H9 (cell line): ENCODE results near the gene RAI1. TPM values are rescaled to one million over a fixed set of nuclear protein-coding genes. Genes with fewer than 3 reads are reported as not detected.

Experiments used
- DNase-seq: peaks from one replicate; pipeline ENCODE4 v3.0.0-alpha.2; 2017
- H2AFZ ChIP-seq: one replicate; pipeline ENCODE4 v1.6.1; 2013; ENCODE audit warnings: mild to moderate bottlenecking, low read length, control low read depth, moderate library complexity
- H2AK5ac ChIP-seq: 2 replicates; pipeline ENCODE4 v1.6.1; 2013; ENCODE audit warnings: low read length, control low read depth, mixed read lengths; ENCODE audit not compliant: insufficient read length
- H2BK120ac ChIP-seq: one replicate; pipeline ENCODE4 v1.6.1; 2013; ENCODE audit warnings: low read depth, mild to moderate bottlenecking, low read length, control low read depth, inconsistent platforms; ENCODE audit not compliant: poor library complexity, severe bottlenecking
- H2BK12ac ChIP-seq: 2 replicates; pipeline ENCODE4 v1.6.1; 2013; ENCODE audit warnings: low read length, control low read depth, mixed read lengths, low read depth; ENCODE audit not compliant: insufficient read length
- H2BK15ac ChIP-seq: 2 replicates; pipeline ENCODE4 v1.6.1; 2013; ENCODE audit warnings: low read depth, low read length, control low read depth
- H2BK20ac ChIP-seq: one replicate; pipeline ENCODE4 v1.6.1; 2013; ENCODE audit warnings: low read depth, mild to moderate bottlenecking, low read length, control low read depth, inconsistent platforms; ENCODE audit not compliant: poor library complexity, severe bottlenecking
- H2BK5ac ChIP-seq: 2 replicates; pipeline ENCODE4 v1.6.1; 2013; ENCODE audit warnings: low read length, control low read depth, mixed read lengths; ENCODE audit not compliant: insufficient read length
- H3K14ac ChIP-seq: 2 replicates; pipeline ENCODE4 v1.6.1; 2013; ENCODE audit warnings: low read length, control low read depth; ENCODE audit not compliant: insufficient read depth
- H3K18ac ChIP-seq: 2 replicates; pipeline ENCODE4 v1.6.1; 2013; ENCODE audit warnings: low read depth, mild to moderate bottlenecking, mixed read lengths, low read length, control low read depth; ENCODE audit not compliant: insufficient read length
- H3K23ac ChIP-seq: 2 replicates; pipeline ENCODE4 v1.6.1; 2013; ENCODE audit warnings: low read length, control low read depth, mixed read lengths, low read depth; ENCODE audit not compliant: insufficient read length
- H3K23me2 ChIP-seq: 2 replicates; pipeline ENCODE4 v1.6.1; 2013; ENCODE audit warnings: low read depth, mild to moderate bottlenecking, mixed read lengths, low read length, control low read depth; ENCODE audit not compliant: insufficient read length, poor library complexity, severe bottlenecking
- H3K27ac ChIP-seq: 2 replicates; pipeline ENCODE4 v1.5.1; 2013; ENCODE audit warnings: low read length, control low read depth, mixed read lengths, low read depth; ENCODE audit not compliant: insufficient read length
- H3K27me3 ChIP-seq: 2 replicates; pipeline ENCODE4 v1.6.1; 2013; ENCODE audit warnings: low read length, control low read depth, inconsistent platforms; ENCODE audit not compliant: insufficient read depth
- H3K4ac ChIP-seq: 2 replicates; pipeline ENCODE4 v1.6.1; 2013; ENCODE audit warnings: low read depth, mild to moderate bottlenecking, control low read depth, inconsistent platforms, low read length, moderate library complexity
- H3K4me1 ChIP-seq: 2 replicates; pipeline ENCODE4 v1.6.1; 2013; ENCODE audit warnings: low read length, control low read depth, inconsistent platforms; ENCODE audit not compliant: insufficient read depth
- H3K4me2 ChIP-seq: 2 replicates; pipeline ENCODE4 v1.6.1; 2013; ENCODE audit warnings: low read length, control low read depth, mixed read lengths; ENCODE audit not compliant: insufficient read length, insufficient read depth
- H3K56ac ChIP-seq: 2 replicates; pipeline ENCODE4 v1.6.1; 2013; ENCODE audit warnings: low read depth, mild to moderate bottlenecking, mixed read lengths, low read length, control low read depth; ENCODE audit not compliant: insufficient read length
- H3K79me1 ChIP-seq: 2 replicates; pipeline ENCODE4 v1.6.1; 2013; ENCODE audit warnings: low read depth, mild to moderate bottlenecking, moderate library complexity, low read length, control low read depth, inconsistent platforms; ENCODE audit not compliant: insufficient read depth, poor library complexity, severe bottlenecking
- H3K79me2 ChIP-seq: 2 replicates; pipeline ENCODE4 v1.6.1; 2013; ENCODE audit warnings: low read length, control low read depth, inconsistent platforms; ENCODE audit not compliant: insufficient read depth
- H3K9ac ChIP-seq: 2 replicates; pipeline ENCODE4 v1.6.1; 2013; ENCODE audit warnings: low read length, control low read depth, mixed read lengths; ENCODE audit not compliant: insufficient read length; ENCODE audit errors: extremely low read depth
- H3K9me3 ChIP-seq: one replicate; pipeline ENCODE4 v1.6.1; 2013; ENCODE audit warnings: low read depth, low read length, inconsistent platforms; ENCODE audit not compliant: control insufficient read depth
- H3T11ph ChIP-seq: one replicate; pipeline ENCODE4 v1.6.1; 2013; ENCODE audit warnings: mild to moderate bottlenecking, low read length, control low read depth, inconsistent platforms
- H4K20me1 ChIP-seq: one replicate; pipeline ENCODE4 v1.6.1; 2013; ENCODE audit not compliant: control insufficient read depth, insufficient read length, insufficient read depth
- H4K5ac ChIP-seq: 2 replicates; pipeline ENCODE4 v1.6.1; 2013; ENCODE audit warnings: low read depth, mild to moderate bottlenecking, mixed read lengths, low read length, control low read depth; ENCODE audit not compliant: insufficient read length
- H4K8ac ChIP-seq: replicated peaks from 2 replicates; pipeline ENCODE4 v1.6.1; 2013; ENCODE audit warnings: low read length, control low read depth, mixed read lengths, low read depth; ENCODE audit not compliant: insufficient read length
- H4K91ac ChIP-seq: 2 replicates; pipeline ENCODE4 v1.6.1; 2013; ENCODE audit warnings: low read depth, mild to moderate bottlenecking, moderate library complexity, mixed read lengths, low read length, control low read depth; ENCODE audit not compliant: insufficient read length
- H3K27ac Mint-ChIP-seq, 3 experiments: 2 replicates in 2 of 3; 3 replicates in 1 of 3; pipeline ENCODE4 v1.8.0; 2020 to 2021; ENCODE audit warnings: mixed read lengths in 3 of 3, mild to moderate bottlenecking in 1 of 3, moderate library complexity in 1 of 3
- H3K27me3 Mint-ChIP-seq: 2 replicates; pipeline ENCODE4 v1.8.0; 2021; ENCODE audit warnings: low read depth, mild to moderate bottlenecking, moderate library complexity, mixed read lengths
- H3K36me3 Mint-ChIP-seq, 3 experiments: 2 replicates in 2 of 3; 3 replicates in 1 of 3; pipeline ENCODE4 v1.8.0; 2020 to 2021; ENCODE audit warnings: low read depth in 3 of 3, mixed read lengths in 3 of 3; ENCODE audit not compliant: insufficient read depth in 1 of 3
- H3K4me1 Mint-ChIP-seq, 2 experiments: 2 replicates each; pipeline ENCODE4 v1.8.0; 2020; ENCODE audit warnings: mixed read lengths in 2 of 2
- H3K4me3 Mint-ChIP-seq, 2 experiments: 2 replicates in 1 of 2; 3 replicates in 1 of 2; pipeline ENCODE4 v1.8.0; 2020 to 2021; ENCODE audit warnings: mild to moderate bottlenecking in 2 of 2, mixed read lengths in 2 of 2, moderate library complexity in 1 of 2
- H3K9me3 Mint-ChIP-seq, 2 experiments: 2 replicates in 1 of 2; 3 replicates in 1 of 2; pipeline ENCODE4 v1.8.0; 2020; ENCODE audit warnings: mild to moderate bottlenecking in 2 of 2, mixed read lengths in 2 of 2, moderate library complexity in 1 of 2
- WGBS: extraction: QIAGEN DNeasy Blood & Tissue Kit; methylation state at CpG from one replicate; pipeline ENCODE4 v1.1.7; 2013; ENCODE audit warnings: missing lambda C conversion rate, low lambda C conversion rate, mixed read lengths; ENCODE audit not compliant: insufficient read length; ENCODE audit errors: extremely low coverage; 5-methylcytosine and 5-hydroxymethylcytosine counted together
- total RNA-seq: library from RNA; stranded (reverse); gene quantifications from 2 replicates; pipeline ENCODE4 v1.2.1, GENCODE V29; 2021
- TF ChIP-seq, protein P1 (sequence below): fragments of 200-600 bp; sonication (generic); conservative IDR thresholded peaks from 3 replicates; pipeline ENCODE4 v1.8.0; 2021; ENCODE audit warnings: antibody characterized with exemption, mild to moderate bottlenecking

Gene RAI1
- total RNA-seq, 1 experiment from 2014 or later = 1.5 TPM

DNA sequence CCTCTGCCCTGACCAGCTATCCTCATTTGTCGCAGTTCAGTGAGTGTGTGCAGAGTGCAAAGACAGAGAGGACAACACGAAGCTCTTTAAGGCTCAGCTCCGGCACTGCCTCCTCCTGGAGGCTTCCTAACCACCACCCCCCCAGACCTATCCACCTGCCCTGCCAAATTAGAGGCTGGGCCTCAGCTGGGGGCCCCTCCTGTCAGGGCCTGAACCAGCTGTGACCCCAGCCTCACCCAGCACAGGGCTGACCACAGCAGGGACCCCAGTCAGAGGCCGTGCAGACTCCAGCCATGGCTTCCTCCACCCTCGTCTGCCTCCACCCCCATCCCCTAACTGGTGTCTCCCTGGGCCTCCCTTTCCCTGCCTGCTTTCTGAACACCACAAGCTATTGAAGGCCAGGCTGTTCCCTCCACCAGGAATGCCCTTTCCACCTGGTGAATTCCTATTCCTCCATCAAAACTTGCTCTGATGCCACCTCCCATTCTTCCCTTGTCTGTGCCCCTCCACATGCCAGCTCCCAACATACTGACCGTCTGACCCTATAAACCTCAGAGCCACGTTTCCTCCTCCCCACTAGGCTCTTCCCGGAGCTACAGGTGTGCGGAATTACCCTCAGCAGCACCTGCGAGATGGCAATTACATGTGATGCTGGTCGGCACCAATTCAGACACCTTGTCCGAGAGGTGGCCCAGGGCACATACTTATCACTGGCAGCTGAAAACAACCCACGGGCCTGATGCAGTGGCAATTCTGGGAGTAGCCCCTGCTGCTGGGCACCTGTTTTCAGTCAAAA is 146.8 kb downstream of the RAI1 start:
- peaks cover under 1% of the 10 kb centered on the region for H4K20me1 ChIP-seq
- H3K27ac ChIP-seq = no peak overlapping the region

More for the DNA sequence above, 146.8 kb downstream of the RAI1 start:
- H3K9ac ChIP-seq = no peak overlapping the region
- H3K14ac ChIP-seq = no peak overlapping the region
- peaks cover 9% of the 10 kb centered on the region; the same call in 1 of the 2 replicates for H3K79me2 ChIP-seq
- H3K4me2 ChIP-seq = no peak overlapping the region
- H3K4me1 Mint-ChIP-seq = peaks cover 48 to 62% of the 10 kb centered on the region in 2 experiments
- no peak overlapping the region for H4K5ac ChIP-seq
- no peaks in the 10 kb centered on the region for H3K27me3 Mint-ChIP-seq
- H3K18ac ChIP-seq = no peak overlapping the region
- no peak overlapping the region for H4K91ac ChIP-seq
- H3K36me3 Mint-ChIP-seq = peaks cover 8 to 43% (median 19%) of the 10 kb centered on the region in 3 experiments; a peak in 6 of 7 replicates
- H2BK120ac ChIP-seq = no peak overlapping the region
- TF ChIP-seq, protein P1, sequence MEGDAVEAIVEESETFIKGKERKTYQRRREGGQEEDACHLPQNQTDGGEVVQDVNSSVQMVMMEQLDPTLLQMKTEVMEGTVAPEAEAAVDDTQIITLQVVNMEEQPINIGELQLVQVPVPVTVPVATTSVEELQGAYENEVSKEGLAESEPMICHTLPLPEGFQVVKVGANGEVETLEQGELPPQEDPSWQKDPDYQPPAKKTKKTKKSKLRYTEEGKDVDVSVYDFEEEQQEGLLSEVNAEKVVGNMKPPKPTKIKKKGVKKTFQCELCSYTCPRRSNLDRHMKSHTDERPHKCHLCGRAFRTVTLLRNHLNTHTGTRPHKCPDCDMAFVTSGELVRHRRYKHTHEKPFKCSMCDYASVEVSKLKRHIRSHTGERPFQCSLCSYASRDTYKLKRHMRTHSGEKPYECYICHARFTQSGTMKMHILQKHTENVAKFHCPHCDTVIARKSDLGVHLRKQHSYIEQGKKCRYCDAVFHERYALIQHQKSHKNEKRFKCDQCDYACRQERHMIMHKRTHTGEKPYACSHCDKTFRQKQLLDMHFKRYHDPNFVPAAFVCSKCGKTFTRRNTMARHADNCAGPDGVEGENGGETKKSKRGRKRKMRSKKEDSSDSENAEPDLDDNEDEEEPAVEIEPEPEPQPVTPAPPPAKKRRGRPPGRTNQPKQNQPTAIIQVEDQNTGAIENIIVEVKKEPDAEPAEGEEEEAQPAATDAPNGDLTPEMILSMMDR = no peak
- H2AFZ ChIP-seq = no peak overlapping the region
- no peak overlapping the region for H3K4ac ChIP-seq
- no peak overlapping the region for H2BK15ac ChIP-seq
- peaks cover 11% of the 10 kb centered on the region; the same call in 1 of the 2 replicates for H3K4me1 ChIP-seq
- no peak overlapping the region for H3K56ac ChIP-seq
- no peaks in the 10 kb centered on the region for H3K9me3 Mint-ChIP-seq
- H3K23ac ChIP-seq = no peak overlapping the region
- no peaks in the 10 kb centered on the region for H3K27me3 ChIP-seq
- H2BK12ac ChIP-seq = no peak overlapping the region
- no peak overlapping the region for H3T11ph ChIP-seq
- WGBS = no CpG with 5 or more reads among the region's 13 CpGs
- peak overlapping the region in 1 of 2 experiments; percentile 65; a peak in 2 of 5 replicates for H3K4me3 Mint-ChIP-seq
- H3K9me3 ChIP-seq = no peaks in the 10 kb centered on the region
- no peak overlapping the region for H4K8ac ChIP-seq
- no peak overlapping the region for H2BK5ac ChIP-seq
- DNase-seq = no peak
- peak overlapping the region in 2 of 3 experiments; percentile 81 to 93; a peak in 5 of 7 replicates for H3K27ac Mint-ChIP-seq
- H3K23me2 ChIP-seq = peaks cover 8% of the 10 kb centered on the region
- H3K79me1 ChIP-seq = peaks cover 12% of the 10 kb centered on the region
- no peak overlapping the region for H2BK20ac ChIP-seq
- H2AK5ac ChIP-seq = no peak overlapping the region
